Stimulated activated CD8-positive, alpha-beta memory T cell treated with anti-CD3 and anti-CD28 coated beads, Interleukin-7, amount 100 ng/mL, for 1 hour (primary cell): ENCODE data around the gene LIN28A.
A peak's percentile ranks its signal among the peaks of the same experiment; 100 is the strongest.

Experiments used
- DNase-seq, 2 donors: peaks; one replicate each; pipeline ENCODE4 v3.0.0-alpha.2; 2020; ENCODE audit warnings: low read depth in 2 of 2

Gene LIN28A

DNA sequence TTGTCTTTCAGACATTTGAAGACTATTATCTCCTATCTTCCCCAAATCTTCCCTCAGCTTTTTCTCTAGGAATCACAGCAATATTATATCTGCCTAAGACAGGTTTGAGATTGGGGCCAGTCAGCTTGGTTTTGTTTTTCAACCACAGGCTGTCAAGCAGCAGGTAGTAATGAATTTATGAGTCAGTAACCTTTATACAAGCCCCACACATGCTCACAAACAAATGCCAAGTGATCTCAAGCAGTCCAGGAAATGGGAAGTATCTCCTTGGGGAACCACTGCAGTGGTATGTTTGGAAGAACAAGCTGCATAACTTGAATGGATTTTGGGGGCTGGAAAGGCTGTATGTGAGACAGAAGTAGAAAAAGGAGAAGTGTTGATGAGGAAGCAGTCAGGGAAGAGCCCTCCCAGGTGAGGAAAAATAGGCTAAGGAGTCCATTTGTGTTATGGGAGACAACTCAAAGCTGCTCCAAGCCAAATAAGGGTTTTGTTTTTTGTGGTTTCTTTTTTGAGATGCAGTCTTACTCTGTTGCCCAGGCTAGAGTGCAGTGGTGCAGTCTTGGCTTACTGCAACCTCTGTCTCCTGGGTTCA is 23.6 kb downstream of the LIN28A start:
- DNase-seq, result no peak

DNA sequence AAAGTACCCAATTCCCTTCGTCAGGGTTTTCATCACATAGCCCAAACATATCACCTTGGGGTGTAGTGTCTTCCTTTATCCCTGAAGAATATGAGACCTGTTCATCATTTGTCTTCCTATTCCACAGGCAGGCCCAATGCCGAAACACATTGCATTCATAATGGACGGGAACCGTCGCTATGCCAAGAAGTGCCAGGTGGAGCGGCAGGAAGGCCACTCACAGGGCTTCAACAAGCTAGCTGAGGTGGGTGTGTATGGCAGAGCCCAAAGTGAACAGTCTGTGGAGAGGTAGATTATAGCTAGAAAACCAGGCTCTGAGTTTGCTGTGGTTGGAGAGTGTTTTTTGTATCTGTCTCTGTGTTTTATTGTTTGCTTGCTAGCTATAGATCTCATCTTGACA is 27.4 kb downstream of the LIN28A start:
- DNase-seq, result no peak

DNA sequence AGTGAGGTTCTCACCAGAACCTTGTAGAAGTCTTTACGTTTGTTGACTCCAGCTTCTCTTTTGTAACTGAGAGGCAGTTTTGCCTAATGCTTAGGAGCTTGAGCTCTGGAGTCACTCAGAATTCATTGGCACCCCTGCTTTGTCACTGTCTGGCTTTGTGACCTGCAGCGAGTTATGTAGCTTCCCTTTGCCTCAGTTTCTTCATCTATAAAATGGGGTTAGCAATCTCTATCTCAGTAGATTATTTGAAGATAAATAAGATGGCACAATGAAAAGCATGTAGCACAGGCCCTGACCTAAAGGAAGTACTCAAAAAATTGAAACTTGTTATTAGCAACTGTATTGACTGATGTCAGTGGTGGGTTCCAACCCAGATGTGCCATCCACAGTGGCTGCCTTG is 29.6 kb downstream of the LIN28A start:
- DNase-seq, result no peak

DNA sequence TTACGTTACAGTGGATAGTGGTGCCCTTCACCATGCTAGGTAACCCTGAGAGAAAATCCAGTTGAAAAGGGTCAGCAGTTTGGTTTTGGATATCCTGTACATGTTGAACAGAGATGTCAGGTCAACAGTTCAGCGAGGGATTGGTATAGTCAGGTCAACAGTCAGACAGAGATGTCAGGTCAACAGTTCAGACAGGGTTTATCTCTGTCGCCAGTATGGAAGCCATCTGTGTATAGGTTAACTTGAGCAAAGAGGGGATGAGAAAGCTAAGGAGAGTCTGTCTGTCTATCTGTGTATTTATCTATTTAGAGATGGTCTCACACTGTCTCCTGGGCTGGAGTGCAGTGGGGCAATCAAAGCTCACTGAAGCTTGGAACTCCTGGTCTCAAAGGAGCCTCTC is 39.3 kb downstream of the LIN28A start:
- no peak for DNase-seq

DNA sequence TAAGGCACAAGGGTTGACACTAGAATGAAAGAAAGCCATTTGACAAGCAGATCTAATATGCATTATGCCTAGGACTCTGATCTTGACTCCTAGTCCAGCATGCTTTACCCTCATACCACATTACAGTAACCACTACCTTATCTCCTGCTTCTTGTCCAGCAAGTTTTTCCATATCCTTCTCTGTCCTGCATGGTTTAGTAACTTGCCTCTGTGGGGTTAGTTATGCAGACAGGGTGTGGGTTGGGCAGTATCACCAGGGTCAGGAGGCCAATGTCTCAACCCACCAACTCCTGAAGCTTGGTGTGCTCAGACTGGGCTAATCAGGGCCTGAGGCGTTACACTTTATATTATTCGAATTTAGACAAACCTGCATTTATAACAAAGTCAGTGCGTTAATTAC is 40.3 kb downstream of the LIN28A start:
- no peak for DNase-seq

DNA sequence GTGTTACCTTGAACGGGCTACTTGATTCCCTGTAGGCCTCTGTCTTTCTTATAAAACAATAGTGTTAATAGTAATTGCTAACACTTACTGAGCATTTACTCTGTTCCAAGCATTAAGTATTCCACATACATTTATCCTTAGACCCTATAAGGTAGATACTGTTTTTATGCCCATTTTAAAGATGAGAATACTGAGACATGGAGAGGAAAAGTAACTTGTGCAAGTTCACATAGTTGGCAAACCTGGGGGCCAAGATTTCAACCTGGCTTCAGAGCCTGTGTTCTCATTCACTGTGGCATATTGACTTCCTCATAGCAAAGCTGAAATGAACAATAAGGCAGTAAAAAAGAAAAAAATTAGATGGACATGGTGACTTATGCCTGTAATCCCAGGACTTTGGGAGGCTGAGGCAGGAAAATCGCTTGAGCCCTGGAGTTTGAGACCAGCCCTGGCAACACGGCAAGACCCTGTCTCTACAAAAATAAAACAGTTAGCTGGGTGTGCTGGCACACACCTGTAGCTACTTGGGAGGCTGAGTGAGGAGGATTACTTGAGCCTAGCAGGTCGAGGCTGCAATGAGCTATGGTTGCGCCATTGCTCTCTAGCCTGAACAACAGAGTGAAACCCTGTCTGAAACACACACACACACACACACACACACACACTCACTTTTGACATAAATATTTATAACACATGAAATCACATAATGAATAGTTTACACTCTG is 42.0 kb downstream of the LIN28A start:
- DNase-seq, result no peak

DNA sequence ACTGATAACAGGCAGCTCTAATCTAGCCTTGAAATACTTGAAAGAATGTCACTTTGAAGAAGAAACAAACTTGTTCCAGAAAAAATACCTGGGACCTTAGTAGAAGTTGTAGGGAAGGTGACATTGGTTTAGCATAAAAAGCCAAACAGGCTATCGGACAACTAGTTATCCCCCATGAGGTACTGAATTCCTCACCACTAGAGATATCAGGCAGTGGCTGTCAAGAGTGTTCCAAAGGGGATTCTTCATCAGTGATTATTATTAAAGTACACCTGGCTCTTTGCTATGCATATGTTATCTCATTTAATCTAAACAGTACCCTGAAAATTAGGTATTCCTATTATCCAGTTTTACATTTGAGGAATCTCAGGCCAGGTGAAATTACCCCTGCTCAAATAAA is 48.5 kb downstream of the LIN28A start:
- DNase-seq, result no peak

DNA sequence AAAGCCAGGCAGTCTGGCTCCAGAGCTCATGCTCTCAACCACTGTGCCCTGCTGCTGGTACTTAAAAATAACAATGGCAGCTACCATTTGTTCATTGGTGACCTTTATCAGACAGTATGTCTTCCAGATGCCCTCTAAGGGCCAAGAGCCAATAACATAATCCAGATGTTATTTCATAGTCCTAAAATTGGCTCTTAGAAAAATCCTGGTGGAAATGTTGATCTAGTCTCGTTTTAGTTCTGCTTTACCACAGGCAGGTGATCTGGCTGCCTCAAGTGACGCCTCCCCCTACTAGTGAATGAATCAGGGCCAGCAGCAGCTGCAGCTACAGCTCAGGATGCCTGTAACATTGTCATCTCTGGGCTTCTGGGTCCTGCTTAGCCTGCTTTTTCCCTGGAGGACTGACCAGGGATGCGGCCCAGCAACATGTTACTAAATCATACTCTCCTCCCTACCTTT is 49.0 kb downstream of the LIN28A start:
- DNase-seq, result no peak

DNA sequence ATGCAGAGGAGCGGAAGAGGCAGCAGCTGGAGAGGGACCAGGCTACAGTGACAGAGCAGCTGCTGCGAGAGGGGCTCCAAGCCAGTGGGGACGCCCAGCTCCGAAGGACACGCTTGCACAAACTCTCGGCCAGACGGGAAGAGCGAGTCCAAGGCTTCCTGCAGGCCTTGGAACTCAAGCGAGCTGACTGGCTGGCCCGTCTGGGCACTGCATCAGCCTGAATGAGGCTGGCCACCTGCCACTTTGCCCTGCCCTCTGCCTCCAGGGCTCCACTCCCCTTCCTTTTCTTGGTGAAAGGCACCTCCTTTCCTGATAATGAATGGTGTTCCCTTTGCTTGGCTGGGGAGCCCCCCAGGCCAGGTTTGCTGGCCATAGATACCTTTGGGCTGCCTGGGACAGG is 58.3 kb downstream of the LIN28A start:
- DNase-seq, result no peak

DNA sequence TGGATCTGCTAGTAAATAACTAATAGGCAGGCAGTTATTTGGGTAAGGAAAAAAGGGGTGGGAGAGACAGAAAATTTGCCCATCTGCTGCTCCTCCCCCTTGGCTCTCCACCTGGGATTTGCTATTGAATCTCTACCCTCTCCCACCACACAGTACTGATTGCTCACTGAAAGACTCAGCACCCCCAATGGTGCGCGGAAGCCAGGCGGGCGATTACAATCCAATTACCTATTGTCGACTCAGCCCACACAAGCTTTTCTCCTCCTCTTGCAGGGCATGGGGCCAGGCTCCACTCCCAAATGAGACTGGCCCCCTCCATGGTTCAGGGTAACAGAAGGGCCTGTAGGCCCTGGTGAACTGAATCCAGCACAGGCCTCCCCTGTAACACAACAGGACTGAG is 58.9 kb downstream of the LIN28A start:
- no peak for DNase-seq

DNA sequence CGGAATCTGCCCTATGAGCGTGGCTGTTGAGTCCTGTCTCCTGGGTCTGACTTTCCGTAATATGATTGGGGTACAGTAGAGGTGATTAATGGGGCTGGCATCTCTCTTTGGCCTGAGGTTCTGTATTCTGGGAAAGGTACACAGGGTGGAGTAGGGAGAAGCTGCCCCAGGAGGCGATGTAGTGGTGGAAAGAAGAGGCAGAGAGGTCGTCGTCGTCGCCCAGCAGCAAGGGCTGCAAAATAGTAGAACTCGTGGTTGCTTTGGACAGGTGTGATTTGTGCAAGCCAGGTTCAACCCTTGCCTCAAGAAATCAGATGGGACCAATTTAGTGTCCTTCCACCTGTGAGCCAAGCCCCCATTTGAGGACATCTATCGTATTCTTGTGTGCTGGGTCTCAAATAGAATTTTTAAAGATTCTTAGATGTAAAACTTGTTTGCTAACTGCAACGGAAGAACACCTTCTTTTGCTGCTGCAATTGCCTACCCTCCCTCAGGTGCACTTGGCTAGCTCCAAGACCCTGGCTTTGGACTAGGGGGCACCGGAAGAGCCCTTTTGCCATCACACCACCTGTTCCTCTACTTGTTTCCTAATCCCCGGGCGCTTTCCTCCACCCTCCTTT is 60.4 kb downstream of the LIN28A start:
- no peak for DNase-seq

DNA sequence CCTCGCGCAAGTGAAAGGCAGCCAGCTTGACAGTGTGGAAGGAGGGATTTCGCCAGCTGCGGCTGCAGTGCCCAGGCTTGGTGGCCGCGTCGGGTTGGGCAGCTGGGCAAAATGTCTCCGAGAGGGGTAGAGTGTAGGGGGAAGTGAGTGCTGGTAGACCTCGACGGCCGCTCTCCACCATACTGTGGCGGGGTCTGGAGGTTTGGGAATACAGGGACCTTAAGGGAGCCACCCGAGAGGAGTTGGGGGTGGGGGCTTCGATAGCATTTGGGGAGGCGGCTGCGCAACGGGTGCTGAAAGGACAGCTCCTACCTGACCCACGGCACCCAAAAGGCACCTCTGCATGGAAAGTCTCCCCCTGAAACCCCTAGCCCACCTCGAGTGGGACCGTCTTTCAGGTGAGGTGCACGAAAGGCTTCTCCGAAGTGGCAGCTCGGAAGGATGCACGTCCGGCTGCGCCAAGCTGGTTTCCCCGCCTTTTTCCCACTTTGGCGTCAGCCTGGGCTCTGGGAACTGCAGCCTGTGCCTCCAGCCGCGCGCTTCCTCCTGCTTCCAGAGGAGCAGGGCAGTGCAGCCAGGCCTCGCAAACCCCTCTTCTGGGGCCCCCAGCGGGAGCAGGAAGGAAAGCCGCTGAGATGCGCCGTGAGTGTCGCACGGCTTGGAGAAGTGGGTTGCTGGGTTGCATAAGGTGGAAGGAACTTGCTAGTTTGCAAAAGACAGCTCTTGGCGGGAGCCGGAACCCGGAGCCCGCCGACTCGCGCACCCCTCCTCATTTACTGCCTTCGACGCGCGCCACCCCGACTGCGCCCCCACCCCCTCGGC is 61.1 kb downstream of the LIN28A start:
- peak in 1 of 2 donors; percentile 6 for DNase-seq

DNA sequence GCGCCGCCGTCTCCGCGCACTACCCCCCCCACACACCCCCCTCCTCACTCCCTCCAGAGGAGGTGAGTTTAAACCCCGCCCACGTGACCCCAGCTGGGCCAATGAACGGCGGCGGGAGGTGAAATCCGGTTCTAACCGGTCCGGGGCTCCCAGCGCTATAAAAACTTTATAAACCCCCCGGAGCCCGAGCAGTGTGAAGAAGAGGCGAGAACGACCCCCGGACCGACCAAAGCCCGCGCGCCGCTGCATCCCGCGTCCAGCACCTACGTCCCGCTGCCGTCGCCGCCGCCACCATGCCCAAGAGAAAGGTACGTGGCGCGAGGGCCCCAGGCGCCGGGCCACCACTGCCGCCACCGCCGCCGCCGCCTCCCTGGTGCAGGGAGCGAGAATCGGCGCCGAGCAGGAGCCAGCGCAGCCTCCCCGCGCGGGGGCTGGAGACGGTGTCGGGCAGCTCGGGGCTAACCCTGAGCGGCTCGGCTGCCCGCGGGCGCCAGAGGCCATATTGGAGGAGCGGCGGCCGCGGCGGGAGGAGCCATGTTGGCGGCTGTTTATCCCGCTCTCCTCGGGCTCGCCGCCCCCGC is 61.8 kb downstream of the LIN28A start, which contains the start of gene HMGN2:
Gene HMGN2 (plus strand): TSS at position 121 of the 581 bp plus-strand sequence. CDS start 173 bp downstream, at position 294.
- peak; percentile 64 to 79 for DNase-seq

DNA sequence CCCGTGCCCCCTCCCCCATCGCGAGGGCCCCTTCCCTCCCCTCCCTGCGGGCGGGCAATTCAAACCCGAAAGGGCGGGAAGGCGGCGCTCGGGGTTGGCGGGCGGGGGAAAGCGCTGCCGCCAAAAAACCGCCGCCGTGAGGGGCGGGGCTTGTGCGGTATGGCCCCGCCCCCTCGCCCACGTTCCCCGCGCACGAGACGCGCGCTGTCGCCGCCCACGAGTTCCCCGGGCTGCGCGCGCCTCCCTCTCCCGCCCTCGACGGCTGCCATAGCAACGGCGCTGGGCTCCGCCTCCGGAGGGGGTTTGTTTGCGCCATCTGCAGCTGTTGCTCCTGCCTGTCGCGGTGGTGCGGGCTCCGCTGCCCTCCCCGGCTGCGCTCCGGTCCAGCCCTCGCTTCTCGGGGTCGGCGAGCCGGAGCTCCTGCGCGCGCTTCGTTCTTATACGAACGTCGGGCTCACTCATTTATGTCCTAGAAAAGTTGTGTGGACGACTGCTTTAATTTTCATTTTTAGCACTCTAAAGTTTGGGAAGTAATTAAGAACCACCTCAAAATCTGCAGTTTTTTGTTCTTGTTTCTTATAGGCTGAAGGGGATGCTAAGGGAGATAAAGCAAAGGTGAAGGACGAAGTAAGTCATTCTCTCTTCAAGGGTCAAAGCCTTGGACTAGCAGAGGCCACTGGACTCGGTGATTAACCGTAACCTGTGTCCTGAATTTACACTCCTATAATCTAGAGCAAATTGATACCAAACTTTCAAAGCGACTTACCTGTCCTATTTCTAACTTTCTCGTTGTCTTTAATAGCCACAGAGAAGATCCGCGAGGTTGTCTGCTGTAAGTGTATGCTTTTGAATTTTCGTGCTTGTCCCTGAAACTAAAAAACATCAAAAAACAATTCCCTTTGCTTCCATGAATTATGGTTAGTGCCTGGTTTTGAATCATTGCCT is 62.6 kb downstream of the LIN28A start:
- peak; percentile 95 to 96 for DNase-seq

DNA sequence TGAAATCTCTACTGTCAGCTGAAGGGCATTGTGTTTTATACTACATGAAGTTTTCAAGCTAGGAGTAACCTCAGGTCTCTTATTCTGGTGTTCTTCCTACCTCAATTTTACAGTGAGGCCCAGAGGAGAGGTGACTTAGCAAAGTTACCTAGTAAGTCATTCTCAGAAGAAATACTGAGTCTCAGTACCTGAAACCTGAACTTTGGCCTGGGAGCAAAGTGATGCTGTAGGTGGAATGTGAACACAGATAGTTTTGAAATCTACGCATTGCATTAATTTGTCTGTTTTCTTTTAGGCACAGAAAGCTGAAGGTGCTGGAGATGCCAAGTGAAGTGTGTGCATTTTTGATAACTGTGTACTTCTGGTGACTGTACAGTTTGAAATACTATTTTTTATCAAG is 64.2 kb downstream of the LIN28A start:
- DNase-seq, result no peak

DNA sequence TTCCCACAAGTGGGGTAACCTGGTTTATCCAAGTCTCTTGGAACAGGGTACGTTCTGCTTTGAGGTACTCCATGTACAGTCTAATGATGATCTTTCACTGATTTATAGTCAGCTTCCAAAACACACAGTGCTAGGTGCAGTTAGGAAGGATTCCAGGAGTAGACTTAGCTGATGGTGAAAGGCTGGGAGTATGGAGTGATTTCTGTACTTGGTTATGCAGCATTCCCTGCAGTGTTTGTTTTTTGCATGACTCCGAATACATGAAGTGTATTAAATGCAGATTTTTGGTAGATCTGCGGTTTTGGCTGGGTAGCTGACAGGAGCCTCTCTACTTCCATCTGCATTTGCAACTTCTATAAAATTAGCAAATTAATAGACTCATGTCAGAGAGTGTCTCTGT is 65.4 kb downstream of the LIN28A start:
- DNase-seq, result no peak

DNA sequence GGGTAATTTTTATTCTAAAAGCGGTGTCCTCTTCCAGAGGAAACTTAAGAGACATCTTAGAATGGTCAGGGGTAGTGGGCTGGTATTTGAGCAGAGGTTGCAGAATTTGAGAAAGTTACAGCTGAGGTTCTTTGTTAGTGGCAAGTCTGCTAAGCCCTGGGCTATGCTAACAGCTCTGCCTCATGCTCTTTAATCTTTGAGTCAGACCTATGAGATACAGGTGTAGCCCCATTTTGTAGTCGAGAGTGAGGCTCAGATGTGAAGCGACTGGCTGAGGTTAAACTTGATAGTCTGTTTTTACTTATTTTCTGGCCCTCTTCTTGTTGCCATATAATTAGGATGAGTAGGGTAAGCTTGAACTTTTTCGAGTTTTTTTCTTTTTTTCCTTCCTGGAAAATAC is 66.3 kb downstream of the LIN28A start:
- no peak for DNase-seq

DNA sequence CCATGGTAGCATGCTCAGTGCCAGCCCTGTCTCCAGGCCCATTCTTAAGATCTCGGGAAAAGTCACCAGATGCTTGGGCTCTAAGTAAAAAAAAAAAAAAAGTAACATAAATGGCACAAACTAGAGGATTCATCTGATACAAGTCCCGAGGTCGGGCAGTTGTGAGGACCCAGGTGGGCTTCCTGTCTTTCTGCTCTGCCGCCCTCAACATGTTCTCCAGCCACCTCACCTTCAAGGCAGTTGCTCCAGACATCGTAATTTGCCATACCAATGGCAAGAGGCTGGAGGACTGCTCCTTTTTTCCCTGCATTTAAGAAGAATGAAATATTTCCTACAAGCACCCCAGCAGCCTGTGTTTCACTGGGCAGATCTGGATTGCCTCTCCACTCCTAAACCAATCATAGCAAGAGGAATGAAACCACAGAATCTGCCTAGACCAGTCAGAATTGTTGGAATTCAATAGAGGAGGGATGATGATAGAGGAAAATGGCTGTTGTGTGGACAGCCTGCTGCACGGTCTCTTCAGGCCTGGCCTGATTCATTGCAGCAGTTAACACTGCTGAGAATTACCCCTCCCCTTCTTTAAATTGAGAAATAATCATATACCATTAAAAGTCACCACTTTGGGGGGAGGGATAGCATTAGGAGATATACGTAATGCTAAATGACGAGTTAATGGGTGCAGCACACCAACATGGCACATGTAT is 67.0 kb downstream of the LIN28A start:
- DNase-seq, result no peak

DNA sequence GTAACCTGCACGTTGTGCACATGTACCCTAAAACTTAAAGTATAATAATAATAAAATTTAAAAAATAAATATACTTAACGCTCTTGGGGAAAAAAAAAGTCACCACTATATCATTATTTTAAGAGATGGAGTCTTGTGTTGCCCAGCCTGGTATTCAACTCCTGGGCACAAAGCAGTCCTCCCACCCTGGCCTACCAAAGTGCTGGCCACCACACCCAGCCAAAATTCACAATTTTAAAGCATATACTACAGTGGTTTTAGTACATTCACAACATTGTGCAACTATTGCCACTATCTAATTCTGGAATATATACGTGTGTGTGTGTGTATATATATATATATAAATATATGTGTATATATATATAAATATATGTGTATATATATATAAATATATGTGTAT is 67.5 kb downstream of the LIN28A start:
- no peak for DNase-seq

DNA sequence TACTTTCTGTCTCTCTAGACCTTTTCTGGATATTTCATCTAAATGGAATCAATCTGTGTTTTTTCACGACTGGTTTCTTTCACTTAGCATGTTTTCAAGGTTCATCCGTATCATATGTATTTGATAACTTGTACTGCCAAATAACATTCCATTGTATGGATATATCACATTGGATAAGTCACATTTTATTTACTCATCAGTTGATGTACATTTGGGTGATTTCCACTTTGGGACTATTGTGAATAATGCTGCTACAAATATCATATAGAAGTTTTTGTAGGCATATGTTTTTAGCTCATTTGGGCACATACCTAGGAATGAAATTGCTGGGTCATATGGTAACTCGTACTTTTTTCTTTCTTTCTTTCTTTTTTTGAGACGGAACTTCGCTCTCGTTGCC is 68.4 kb downstream of the LIN28A start:
- no peak for DNase-seq
